SW 1271 (cell line): Measurements from ENCODE around the gene RALGPS1.

Experiments used
- DNase-seq, 2 experiments: peaks; one replicate each; lab custom pipeline; 2025; lab: John Stamatoyannopoulos, UW

RALGPS1 gene

DNA sequence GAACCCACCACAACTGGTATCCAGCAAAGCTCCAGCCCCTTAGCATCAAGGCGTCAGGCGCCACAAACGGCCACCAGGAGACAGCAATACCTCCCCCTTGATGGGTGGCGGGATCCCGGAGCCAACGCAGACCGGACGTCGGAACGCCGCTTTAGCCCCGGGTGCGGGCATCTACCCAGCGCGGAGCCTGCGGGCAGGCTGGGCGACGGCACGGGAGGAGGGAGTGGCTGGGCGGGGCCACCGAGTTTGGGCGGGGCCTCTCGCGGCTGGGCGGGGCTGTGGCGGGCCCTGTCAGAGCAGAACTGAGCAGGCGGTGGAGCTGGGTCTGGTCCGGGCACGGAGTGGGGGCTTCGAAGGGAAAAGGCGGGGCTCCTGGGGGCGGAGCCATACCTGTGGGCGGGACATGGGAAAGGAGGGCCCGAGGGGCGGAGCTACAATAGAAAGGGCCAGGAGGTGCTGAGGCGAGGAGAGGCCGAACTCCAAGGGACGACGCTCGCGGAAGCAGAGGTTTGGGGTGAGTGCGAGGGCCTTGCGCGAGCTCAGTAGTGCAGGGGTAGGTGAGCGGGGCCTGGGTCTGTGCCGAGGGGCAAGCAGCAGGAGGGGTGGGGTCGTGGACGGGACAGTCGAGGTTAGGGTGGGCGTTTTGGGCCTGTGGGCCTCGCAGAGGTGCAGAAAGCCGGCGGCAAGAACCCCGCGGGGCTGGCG, 309.7 kb downstream of the RALGPS1 start:
- DNase-seq = peak; percentile 73 to 87

DNA sequence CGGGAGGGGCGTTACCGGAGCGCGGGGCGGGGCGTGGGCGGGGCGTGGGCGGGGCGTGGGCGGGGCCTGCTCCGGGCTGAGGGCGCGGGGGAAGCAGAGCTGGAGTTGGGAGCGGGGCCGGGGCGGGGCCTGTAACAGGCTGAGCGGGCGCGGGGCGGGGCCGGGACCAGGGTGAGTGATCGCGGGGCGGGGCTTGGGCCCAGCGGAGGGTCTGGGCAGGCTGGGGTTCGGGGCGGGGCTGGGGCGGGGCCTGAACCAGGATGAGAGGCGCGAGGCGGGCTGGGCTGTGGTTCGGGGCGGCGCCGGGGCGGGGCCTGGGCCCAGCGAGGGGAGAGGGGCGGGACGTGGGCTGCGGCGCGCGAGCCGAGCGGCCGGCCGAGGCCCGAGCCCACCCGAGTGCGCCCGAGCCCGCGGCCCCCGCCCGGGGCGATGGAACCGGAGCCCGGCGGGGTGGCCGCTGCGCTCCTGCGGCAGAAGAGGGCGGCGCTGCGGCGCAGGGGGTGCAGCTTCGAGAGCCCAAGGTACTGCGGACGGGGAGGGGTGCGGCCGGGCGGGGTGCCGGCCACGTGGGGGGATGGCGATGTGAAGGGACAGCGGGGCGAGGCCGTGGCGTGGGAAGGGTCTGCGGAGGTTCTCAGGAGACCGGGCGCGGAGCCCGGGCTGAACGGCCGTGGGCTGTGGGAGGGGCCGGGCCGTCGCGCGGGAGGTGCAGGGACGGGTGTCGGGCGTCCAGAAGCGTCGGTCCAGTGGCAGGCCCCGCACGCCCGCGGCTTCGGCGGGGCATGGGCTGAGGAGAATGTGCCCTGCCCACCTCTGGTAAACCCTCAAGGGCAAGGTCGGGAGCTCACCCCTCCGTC, 310.5 kb downstream of the RALGPS1 start:
- peak; percentile 60 to 88 for DNase-seq

DNA sequence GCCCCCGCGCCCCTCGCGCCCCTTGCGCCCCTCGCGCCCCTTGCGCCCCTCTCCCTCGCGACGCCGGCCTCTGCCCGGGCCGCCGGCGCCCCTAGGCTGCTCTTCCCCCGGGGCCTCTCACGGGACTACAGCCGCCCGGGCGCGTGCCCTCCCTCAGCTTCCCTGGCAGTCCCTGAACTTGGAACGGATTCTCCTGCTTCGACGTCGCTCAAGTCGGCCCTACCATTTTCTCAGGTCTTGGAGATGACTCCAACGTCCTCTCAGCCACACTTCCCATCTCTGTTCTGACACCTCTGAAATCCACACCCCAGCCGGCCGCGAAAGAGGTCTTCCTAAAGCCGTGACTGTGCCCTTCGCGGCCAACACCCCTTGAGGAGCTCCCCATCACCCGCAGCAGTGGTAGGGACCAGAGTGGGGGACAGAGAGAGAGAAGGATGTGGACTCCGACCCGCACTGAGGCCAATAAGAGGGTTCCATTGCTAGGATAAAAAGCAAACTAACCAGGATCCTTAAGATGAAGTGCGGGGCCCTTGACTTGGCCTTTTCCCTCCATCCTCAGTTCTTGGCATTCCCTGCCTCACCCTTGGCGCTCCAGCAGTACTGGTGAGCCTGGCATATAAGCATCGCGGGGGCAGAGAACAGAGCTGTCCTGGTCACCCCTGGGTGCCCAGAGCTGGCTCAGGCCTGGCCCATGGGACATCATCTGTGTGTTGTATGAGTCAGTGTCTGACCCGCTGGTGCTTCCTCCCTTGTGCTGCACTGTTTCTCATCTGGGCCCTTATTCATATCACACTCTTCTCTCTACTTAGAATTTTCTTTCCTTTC, 311.4 kb downstream of the RALGPS1 start:
- DNase-seq = no peak

DNA sequence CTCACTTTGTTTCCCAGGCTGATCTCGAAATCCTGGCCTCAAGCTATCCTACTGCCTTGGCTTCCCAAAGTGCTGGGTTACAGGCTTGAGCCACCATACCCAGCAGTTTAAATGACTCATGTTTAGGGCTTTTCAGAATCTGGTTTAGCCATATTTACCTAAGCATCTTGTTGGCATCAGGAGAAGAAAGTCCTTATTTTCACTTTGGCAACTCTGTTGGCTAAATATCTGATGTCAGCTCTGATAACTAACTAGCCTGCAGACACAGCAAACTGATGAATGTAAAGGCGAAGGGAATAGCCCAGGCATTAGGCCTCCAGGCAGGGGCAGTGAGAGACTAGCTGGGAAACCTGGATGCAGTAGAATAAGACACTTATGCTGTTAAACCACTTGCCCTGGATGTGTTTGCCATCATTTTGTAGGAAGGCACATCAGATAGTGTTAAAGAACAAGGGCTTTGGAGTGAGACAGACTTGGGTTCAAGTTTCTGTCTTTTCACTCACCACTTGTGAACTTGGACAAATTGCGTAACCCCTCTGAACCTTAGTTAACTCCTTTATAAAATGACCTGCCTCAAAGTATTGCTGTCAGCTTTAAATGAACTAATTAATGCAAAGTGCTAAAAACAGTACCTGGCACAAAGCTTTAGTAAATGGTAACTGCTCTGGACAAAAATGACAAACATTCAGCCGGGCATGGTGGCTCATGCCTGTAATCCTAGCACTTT, 315.3 kb downstream of the RALGPS1 start:
- DNase-seq = no peak

DNA sequence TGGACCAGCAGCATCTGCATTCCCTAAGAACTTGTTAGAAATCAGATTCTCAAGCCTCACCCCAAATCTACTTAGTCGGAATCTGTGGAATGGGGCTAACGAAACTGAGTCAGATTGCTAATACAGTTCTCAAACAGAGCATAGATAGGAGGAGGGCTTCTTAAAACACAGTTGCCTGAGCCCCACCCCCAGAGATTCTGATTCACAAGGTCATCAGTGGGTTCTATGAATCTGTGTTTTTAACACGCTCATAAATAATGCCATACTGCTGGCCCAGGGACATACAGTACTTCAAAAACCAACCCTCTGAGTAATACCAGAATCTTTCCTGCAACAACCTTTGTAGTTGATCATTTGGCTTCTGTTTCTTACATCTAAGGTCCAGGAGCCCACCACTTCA, 317.1 kb downstream of the RALGPS1 start:
- no peak for DNase-seq

DNA sequence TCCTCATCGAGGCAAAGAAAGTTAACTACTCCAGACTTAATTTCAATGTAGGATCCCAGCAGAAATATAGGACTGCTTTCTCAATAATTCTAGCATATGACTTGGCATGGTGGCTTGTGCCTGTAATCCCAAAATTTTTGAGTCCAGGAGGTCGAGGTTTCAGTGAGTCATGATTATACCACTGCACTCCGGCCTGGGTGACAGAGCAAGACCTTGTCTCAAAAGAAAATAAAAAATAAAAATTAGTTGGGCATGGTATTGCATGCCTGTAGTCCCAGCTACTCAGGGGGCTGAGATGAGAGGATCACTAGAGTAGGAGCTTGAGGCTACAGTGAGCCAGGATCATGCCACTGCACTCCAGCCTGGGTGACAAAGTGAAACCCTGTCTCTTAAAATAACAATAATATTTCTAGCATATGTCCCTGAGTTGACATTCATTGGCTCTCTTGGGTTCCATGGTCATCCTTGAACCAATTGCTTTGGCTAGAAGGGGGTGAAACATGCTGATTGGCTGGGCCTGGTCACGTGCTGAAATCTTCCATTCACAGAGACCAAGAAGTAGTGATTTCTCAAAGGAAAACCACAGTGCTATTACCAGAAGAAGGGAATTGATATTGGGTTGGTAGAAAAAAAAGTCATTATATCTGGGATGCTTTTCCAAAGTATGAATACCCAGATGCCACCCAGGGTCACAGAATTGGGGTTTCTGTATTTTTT, 318.4 kb downstream of the RALGPS1 start:
- DNase-seq = no peak

DNA sequence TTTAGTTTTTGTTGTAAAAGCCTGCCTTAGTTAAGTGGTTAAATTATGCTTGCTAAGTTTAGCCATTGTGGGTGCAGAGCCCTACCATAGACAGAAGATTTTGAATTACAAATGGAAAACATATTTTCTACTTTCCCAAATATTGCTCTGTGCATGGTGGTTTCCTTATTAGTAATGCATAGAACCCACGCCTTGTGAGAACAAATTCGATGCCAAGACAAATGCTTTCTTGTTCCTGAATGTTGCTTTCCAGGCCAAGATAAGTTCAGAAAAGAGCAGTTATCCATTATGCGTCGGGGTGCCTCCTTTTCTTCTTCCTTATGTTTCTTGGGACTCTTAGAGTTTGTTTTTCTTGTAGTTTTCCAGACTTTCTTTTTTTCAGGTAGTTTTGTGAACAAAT, 319.0 kb downstream of the RALGPS1 start:
- no peak for DNase-seq

DNA sequence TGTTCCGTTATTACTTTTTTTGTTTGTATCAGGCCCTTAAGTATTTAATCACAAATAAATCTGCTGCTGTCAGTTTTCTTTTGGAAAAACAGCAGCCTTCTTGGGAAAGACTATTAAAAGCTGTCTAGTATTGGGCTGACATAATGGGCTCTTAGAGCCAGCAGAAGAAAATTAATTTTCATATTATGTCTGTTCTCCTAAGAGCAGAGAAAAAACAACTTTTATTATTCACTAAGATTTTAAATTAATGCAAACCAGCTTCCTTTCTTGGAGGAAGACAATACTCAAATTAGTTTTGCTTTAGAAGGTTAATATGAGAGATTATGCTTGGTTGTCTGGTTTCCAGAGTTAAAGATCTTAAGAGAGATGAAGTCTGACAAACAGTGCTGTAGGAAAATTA, 319.4 kb downstream of the RALGPS1 start:
- no peak for DNase-seq

DNA sequence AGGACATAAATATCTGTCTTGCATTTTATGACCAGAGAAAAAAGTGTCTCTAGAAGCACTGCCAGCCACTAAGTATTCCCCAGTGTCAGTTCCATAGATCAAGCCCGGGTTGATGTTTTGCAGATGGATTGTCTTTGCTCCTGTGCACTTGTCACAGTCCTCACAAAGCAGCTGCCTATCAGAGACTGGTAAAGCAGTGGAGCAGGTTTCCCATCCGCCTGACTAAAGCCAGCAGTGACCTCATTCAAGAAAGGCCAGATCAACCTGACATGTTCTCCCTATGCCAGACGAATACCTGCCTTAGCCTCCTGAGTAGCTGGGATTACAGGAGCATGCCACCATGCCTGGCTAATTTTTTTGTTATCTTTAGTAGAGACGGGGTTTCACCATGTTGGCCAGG, 323.2 kb downstream of the RALGPS1 start:
- DNase-seq = no peak

DNA sequence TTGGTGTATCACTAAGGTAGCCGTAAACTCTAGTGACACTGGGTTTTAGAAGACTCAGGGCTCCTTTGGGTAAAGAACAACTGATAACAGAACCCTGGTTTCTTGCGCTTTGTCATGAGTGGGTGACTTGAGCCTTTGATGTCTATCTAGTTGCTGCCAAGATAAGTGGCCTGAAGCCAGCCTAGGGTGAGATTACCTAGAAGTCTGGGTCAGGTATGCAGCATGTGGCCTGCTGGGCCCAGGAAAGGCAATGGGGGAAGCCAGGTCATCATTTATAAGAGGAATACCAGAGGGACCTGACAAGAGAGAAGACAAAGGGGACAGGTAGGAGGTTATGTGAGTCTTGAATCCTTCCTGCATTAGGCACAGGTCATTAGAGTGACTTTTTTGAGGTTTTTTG, 326.8 kb downstream of the RALGPS1 start:
- no peak for DNase-seq

DNA sequence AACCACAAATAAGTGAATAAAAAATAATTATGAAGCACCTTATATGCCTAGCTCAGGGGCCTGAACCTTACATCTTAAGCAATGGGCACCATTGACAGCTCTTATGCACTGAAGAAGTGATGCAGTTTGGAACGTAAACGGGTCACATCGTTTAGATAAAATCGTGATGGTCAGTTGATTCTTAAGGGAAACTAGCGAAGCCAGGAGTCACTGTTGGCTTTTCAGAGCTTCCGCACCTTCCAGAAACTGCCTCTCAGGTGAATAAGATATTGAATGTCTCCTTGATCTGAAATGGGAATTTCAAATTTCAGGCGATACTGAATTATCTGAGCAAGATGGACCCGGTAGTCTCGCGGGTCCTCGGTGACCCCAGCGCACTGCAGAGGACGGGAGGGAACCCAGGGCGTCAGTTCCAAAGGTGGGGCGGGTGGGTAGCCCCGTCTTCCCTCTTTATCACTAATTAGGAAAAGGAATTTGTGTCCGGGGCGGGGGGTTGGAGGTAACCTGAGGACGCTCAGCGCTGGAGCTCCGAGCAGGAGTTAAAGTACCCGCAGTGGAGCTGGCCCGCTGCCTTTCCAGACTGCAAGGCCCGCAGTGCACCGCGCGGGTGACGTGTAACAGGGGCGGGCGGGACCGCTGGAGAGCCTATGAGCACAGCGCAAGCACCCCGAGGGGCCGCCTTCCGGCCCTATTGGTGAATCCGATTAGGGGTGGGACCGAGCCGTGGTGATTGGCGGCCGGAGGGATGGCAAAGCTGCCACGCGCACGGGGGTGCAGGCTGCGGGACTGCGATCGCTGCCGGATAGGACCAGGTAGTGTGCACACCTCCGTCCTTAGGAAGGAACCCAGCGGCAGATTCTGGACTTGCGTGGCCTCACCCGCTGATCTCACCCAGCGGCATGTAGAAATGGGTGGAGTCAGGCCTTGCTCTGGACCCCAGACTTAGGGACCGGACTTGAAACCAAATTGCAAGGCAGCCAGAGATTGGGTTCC, 330.3 kb downstream of the RALGPS1 start:
- DNase-seq = peak; percentile 82 to 92

DNA sequence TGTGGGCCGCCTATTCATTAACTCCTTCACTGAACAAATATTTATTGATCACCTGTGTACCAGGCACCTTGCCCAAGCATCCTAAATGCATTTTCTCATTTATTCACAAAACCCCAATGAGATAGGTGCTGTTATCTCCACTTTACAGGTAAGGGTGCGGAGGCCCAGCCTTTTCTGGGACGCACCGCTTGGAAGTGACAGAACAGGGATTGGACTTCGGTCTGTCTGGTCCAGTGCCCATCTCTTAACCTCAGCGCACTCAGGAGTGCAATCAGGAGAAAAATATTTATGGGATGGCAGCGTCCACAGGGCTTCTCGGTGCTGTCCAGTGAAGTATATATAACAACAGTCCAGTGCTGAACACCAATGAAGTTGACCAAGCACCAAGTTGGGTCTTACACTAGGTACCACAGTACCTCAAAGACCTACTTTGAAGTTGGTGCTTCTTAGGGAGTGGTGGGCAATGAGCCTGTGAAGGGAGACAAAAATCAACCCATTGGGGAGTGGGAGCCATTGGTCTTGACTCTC, 331.1 kb downstream of the RALGPS1 start:
- DNase-seq = no peak

DNA sequence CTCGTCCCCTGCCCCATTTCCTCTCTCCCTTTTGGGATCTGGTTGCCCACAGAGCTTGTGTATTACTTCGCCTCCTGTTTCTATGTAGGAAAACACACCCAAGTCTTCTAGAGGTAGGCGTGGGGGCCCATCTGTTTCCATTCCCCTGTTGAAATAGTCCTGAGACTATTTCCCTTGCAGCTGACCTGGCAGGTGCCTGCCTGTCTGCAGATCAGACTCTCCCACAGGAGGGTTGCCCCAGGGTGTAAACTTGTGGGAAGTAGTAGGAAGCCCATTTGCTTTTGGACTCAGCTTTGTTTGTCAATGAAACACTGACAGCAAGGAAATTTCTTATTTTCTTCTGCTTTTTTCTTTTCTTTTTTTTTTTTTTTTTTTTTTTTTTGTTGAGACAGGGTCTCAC, 333.7 kb downstream of the RALGPS1 start:
- no peak for DNase-seq

DNA sequence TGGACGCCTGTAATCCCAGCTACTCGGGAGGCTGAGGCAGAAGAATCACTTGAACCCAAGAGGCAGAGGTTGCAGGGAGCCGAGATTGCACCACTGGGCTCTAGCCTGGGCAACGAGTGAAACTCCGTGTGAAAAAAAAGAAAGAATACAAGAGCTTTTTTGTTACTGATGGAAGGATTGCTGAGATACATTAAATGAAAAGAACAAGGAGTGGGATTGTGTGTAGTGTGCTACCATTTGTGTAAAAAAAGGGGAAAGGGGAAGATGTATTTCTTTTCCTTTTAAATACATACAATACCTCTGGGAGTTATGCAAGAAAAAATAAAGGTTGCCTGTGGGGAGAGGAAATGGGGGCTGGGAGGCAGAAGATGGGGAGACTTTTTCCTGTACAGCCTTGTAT, 335.3 kb downstream of the RALGPS1 start:
- DNase-seq = no peak

DNA sequence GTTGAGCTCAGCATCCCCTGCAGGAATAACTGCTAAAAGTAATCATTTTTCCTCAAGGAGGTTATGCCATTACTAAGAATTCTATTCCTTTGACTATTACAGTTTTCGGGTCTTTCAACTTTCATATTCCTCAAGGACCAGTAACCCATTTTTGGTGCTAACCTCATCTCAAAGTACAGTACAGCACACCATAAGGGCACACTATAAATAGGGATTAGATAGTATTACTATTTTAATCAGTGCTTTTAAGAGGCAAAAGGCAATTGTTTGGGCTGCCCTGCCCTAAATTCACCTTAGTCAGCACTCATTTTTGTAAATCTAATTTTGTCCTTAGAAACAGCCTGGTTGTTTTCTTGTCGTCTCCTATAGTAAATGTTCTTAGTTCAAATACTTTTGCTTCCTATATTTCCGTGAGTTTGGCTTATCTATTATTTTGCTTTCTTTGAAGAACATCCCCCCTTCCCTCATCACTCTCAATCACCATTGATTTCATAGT, 336.4 kb downstream of the RALGPS1 start:
- no peak for DNase-seq

DNA sequence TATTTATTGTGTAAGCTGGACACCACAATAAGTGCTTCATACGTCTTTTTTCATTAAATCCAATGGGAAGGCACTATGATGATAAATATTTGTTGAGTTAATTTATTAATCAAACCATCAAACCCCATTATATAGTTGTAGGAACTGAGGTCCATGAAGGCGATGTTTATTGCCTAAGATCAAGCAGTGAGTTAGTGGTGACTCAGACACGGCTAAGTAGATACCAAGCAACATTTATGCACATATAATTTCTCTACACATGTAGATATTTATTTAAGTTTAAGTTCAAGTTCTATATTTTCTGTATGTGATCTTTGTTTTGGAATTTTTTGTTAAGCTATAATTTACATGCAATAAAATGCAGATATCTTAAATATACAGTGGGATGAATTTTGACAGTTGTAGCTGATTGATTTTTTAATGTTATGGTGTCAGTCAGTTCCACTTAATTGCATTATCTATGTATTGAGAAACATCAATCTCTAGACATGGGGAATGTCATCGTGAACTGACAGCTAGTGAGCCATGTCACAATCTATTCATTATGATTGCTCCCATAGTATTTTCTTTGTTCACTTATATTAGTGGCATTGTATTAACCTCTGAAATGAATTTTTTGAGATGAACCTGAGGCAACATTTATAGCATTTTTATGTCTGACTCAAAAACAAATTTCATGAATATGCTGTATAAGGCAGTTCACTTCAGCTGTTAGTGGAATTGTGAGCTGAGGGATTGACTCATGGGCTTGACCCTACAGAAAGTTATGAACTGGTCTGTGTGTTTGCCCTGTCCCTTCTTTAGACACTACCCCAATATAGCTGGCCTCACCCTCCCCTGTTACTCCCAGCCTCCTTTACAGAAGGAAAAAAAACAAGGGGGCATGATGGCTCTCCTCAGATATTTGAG, 338.1 kb downstream of the RALGPS1 start:
- no peak for DNase-seq

DNA sequence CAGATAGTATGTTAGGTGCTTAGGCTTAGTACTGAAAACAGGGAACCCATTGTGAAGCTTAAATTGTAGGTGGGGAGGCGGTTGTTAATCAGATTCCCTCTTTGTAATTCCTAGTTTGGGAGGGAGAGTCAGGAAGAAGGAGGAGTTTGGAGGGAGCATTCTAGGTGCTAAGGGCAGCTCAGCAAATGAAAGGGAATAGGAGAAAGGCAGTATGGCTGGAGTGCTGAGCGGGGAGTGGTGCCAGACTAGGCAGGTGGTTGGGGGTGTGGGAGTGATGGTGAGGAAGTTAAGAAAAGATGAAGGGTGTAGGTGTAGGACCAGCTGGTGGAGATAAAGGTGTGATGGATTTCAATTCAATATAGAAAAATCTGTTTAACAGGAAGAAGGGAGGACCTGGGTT, 338.9 kb downstream of the RALGPS1 start:
- DNase-seq = no peak

DNA sequence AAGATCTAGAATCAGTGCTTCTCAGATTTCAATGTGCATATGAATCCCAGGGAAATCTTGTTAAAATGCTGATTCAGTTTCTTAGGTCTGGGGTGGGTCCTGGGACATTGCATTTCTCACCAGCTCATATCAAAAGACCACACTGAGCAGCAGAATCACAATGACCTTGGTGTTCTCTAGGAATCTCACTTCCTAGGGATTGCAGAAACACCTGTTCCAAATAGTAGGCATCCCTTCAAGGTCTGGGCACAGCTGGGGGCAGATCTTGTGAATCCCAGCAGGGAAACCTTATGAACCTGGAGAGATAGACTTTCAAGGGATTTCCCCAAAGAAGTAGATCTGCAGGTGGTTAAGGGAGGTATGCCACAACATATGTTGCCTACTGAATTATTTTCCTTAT, 341.1 kb downstream of the RALGPS1 start:
- DNase-seq = no peak

DNA sequence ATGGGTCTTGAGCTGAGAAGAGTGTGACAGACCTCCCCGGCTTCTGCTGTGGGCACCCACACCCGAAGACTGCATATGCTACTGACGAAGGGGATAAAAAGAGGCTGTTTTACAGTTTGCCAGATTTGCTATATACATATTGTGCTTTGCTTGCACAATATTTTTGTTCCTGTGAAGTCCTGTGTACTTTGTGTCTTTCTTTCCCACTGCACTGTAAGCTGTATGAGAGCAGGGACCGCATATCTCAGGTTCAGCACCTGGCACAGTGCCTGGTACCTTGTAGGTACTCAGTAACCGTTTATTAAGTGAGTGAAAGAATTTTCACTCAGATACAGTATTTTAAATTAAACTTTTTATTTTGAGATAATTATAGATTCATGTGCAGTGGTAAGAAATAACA, 341.7 kb downstream of the RALGPS1 start:
- DNase-seq = no peak
